SJSA1 (cell line): ENCODE results near the gene OXER1. TPM values are rescaled to one million over a fixed set of nuclear protein-coding genes. Genes with fewer than 3 reads are reported as not detected.

Source experiments
- DNase-seq, 2 experiments: peaks; one replicate each; pipeline ENCODE4 v3.0.0-alpha.2; 2015 to 2020; ENCODE audit warnings: low spot score in 2 of 2, low read depth in 1 of 2
- H3K27ac ChIP-seq: fragments of 250-450 bp; sonication (Bioruptor Pico); 2 replicates; pipeline ENCODE4 v1.5.1; 2020; ENCODE audit warnings: mild to moderate bottlenecking, moderate library complexity
- H3K27me3 ChIP-seq: fragments of 250-450 bp; sonication (Bioruptor Pico); replicated peaks from 2 replicates; pipeline ENCODE4 v1.5.1; 2020; ENCODE audit warnings: mild to moderate bottlenecking, moderate library complexity
- H3K36me3 ChIP-seq: fragments of 250-450 bp; sonication (Bioruptor Pico); 2 replicates; pipeline ENCODE4 v1.5.1; 2020; ENCODE audit warnings: mild to moderate bottlenecking
- H3K4me1 ChIP-seq: fragments of 250-450 bp; sonication (Bioruptor Pico); replicated peaks from 2 replicates; pipeline ENCODE4 v1.6.1; 2021; ENCODE audit warnings: mild to moderate bottlenecking
- H3K4me3 ChIP-seq: fragments of 250-450 bp; sonication (Bioruptor Pico); 2 replicates; pipeline ENCODE4 v1.5.1; 2020; ENCODE audit warnings: mild to moderate bottlenecking
- H3K9me3 ChIP-seq: fragments of 250-450 bp; sonication (Bioruptor Pico); replicated peaks from 2 replicates; pipeline ENCODE4 v1.5.1; 2020; ENCODE audit warnings: mild to moderate bottlenecking
- total RNA-seq: library from RNA; depleted of rRNA; stranded (reverse); fragments of >200 nt; shearing (Covaris generic); gene quantifications from 2 replicates; pipeline ENCODE4 v1.2.3, GENCODE V29; 2014

The OXER1 gene
- total RNA-seq, 1 experiment from 2014 or later = not detected

- Histone ChIP-seq H3K4me1 (peaks cover 7% of the 10 kb centered on the region), H3K27ac (no peak overlapping the region), H3K4me3 (no peak overlapping the region), H3K27me3 (0 out of 2 replicates have a peak, but pooled peaks cover 3% of the 10 kb centered on the region), H3K9me3 (0 out of 2 replicates have a peak, but pooled peaks cover 2% of the 10 kb centered on the region), H3K36me3 (no peaks in the 10 kb centered on the region)
- DNase-seq = no peak
These were observed 25.8 kb upstream of the OXER1 start for GRCh38 chr2:42789751-42790150.

- no peaks in the 10 kb centered on the region for H3K36me3 ChIP-seq
- H3K9me3 ChIP-seq = 0 out of 2 replicates have a peak, but pooled peaks cover 2% of the 10 kb centered on the region
- no peak for DNase-seq
- H3K27ac ChIP-seq = no peak overlapping the region
- peaks cover 7% of the 10 kb centered on the region for H3K4me1 ChIP-seq
- no peak overlapping the region for H3K4me3 ChIP-seq
- 0 out of 2 replicates have a peak, but pooled peaks cover 3% of the 10 kb centered on the region for H3K27me3 ChIP-seq
These were observed 24.9 kb upstream of the OXER1 start for GRCh38 chr2:42788882-42789281.

- 0 out of 2 replicates have a peak, but pooled peaks cover 3% of the 10 kb centered on the region for H3K27me3 ChIP-seq
- peaks cover 7% of the 10 kb centered on the region for H3K4me1 ChIP-seq
- H3K27ac ChIP-seq = no peak overlapping the region
- no peak overlapping the region for H3K4me3 ChIP-seq
- H3K9me3 ChIP-seq = 0 out of 2 replicates have a peak, but pooled peaks cover 2% of the 10 kb centered on the region
- DNase-seq = no peak
- no peaks in the 10 kb centered on the region for H3K36me3 ChIP-seq
These were observed 24.5 kb upstream of the OXER1 start for GRCh38 chr2:42788478-42788793.

GRCh38 chr2:42787788-42788477 is 24.0 kb upstream of the OXER1 start:
- Histone ChIP-seq H3K36me3 (no peaks in the 10 kb centered on the region), H3K4me3 (no peak overlapping the region), H3K27me3 (0 out of 2 replicates have a peak, but pooled peaks cover 3% of the 10 kb centered on the region), H3K27ac (no peak overlapping the region), H3K4me1 (peaks cover 6% of the 10 kb centered on the region), H3K9me3 (0 out of 2 replicates have a peak, but pooled peaks cover 2% of the 10 kb centered on the region)
- no peak for DNase-seq

- H3K4me1 ChIP-seq = peaks cover under 1% of the 10 kb centered on the region
- H3K9me3 ChIP-seq = no peaks in the 10 kb centered on the region
- H3K36me3 ChIP-seq = no peaks in the 10 kb centered on the region
- no peak overlapping the region for H3K4me3 ChIP-seq
- no peaks in the 10 kb centered on the region for H3K27me3 ChIP-seq
- H3K27ac ChIP-seq = no peak overlapping the region
- no peak for DNase-seq
These were observed 23.5 kb upstream of the OXER1 start for GRCh38 chr2:42787424-42787787.

- H3K27ac ChIP-seq = no peak overlapping the region
These were observed 22.8 kb upstream of the OXER1 start for GRCh38 chr2:42786561-42787345.

GRCh38 chr2:42784204-42784880 is 20.4 kb upstream of the OXER1 start:
- Histone ChIP-seq H3K9me3 (no peaks in the 10 kb centered on the region), H3K4me3 (no peak overlapping the region), H3K36me3 (no peaks in the 10 kb centered on the region), H3K27me3 (no peaks in the 10 kb centered on the region), H3K4me1 (no peaks in the 10 kb centered on the region), H3K27ac (no peak overlapping the region)
- DNase-seq = no peak

More at GRCh38 chr2:42786561-42787345, 22.8 kb upstream of the OXER1 start:
- no peak for DNase-seq
- H3K36me3 ChIP-seq = no peaks in the 10 kb centered on the region
- no peaks in the 10 kb centered on the region for H3K27me3 ChIP-seq
- H3K9me3 ChIP-seq = no peaks in the 10 kb centered on the region
- no peak overlapping the region for H3K4me3 ChIP-seq
- H3K4me1 ChIP-seq = no peaks in the 10 kb centered on the region

- Histone ChIP-seq H3K9me3 (no peaks in the 10 kb centered on the region), H3K27ac (no peak overlapping the region), H3K27me3 (no peaks in the 10 kb centered on the region), H3K4me3 (no peak overlapping the region), H3K4me1 (peaks cover 4% of the 10 kb centered on the region; the same call in 1 of the 2 replicates), H3K36me3 (no peaks in the 10 kb centered on the region)
- DNase-seq = no peak
These were observed 19.6 kb upstream of the OXER1 start for GRCh38 chr2:42783511-42783910.

GRCh38 chr2:42781181-42781580 is 17.2 kb upstream of the OXER1 start:
- DNase-seq = no peak
- H3K27ac ChIP-seq = no peak overlapping the region
- H3K27me3 ChIP-seq = no peaks in the 10 kb centered on the region
- H3K4me1 ChIP-seq = peaks cover 7% of the 10 kb centered on the region; the same call in 1 of the 2 replicates
- H3K4me3 ChIP-seq = no peak overlapping the region
- no peaks in the 10 kb centered on the region for H3K9me3 ChIP-seq
- no peaks in the 10 kb centered on the region for H3K36me3 ChIP-seq

GRCh38 chr2:42777883-42778805 is 14.2 kb upstream of the OXER1 start:
- Histone ChIP-seq H3K27me3 (no peaks in the 10 kb centered on the region), H3K4me3 (no peak overlapping the region), H3K27ac (no peak overlapping the region), H3K9me3 (no peaks in the 10 kb centered on the region), H3K36me3 (no peaks in the 10 kb centered on the region), H3K4me1 (peaks cover 7% of the 10 kb centered on the region; the same call in 1 of the 2 replicates)
- DNase-seq = peak in 1 of 2 experiments; percentile 19

- Histone ChIP-seq H3K4me3 (no peak overlapping the region), H3K27ac (no peak overlapping the region), H3K36me3 (no peaks in the 10 kb centered on the region), H3K9me3 (no peaks in the 10 kb centered on the region), H3K27me3 (no peaks in the 10 kb centered on the region), H3K4me1 (peaks cover 7% of the 10 kb centered on the region; the same call in 1 of the 2 replicates)
- no peak for DNase-seq
These were observed 11.9 kb upstream of the OXER1 start for GRCh38 chr2:42775810-42776209.

GRCh38 chr2:42775186-42775585 is 11.3 kb upstream of the OXER1 start:
- H3K36me3 ChIP-seq = no peaks in the 10 kb centered on the region
- H3K4me3 ChIP-seq = no peak overlapping the region
- H3K4me1 ChIP-seq = peaks cover 7% of the 10 kb centered on the region; the same call in 1 of the 2 replicates
- no peaks in the 10 kb centered on the region for H3K27me3 ChIP-seq
- no peaks in the 10 kb centered on the region for H3K9me3 ChIP-seq
- DNase-seq = no peak
- no peak overlapping the region for H3K27ac ChIP-seq
